WTC11 (cell line): ENCODE data around the gene AKAP13.

Experiments
- CTCF ChIP-seq: fragments of 200-600 bp; IDR thresholded peaks from 2 replicates; pipeline ENCODE4 v1.8.0; 2022; ENCODE audit warnings: antibody characterized with exemption
- ESRRA ChIP-seq: sonication (generic); formaldehyde crosslinking; IDR thresholded peaks from 2 replicates; pipeline ENCODE4 v1.8.1; 2022; ENCODE audit warnings: mild to moderate bottlenecking, missing genetic modification reagents, borderline replicate concordance
- TP53 ChIP-seq: sonication (generic); formaldehyde crosslinking; IDR thresholded peaks from 2 replicates; pipeline ENCODE4 v1.8.1; 2023; ENCODE audit warnings: mild to moderate bottlenecking, missing genetic modification reagents
- ZNF317 ChIP-seq: sonication (generic); formaldehyde crosslinking; IDR thresholded peaks from 2 replicates; pipeline ENCODE4 v1.8.1; 2023; ENCODE audit warnings: low read depth, mild to moderate bottlenecking, moderate library complexity, missing genetic modification reagents, borderline replicate concordance
- TF ChIP-seq, protein P1 (sequence below): sonication (generic); formaldehyde crosslinking; IDR thresholded peaks from 2 replicates; pipeline ENCODE4 v1.8.1; 2023; ENCODE audit warnings: mild to moderate bottlenecking, missing genetic modification reagents, borderline replicate concordance

DNA sequence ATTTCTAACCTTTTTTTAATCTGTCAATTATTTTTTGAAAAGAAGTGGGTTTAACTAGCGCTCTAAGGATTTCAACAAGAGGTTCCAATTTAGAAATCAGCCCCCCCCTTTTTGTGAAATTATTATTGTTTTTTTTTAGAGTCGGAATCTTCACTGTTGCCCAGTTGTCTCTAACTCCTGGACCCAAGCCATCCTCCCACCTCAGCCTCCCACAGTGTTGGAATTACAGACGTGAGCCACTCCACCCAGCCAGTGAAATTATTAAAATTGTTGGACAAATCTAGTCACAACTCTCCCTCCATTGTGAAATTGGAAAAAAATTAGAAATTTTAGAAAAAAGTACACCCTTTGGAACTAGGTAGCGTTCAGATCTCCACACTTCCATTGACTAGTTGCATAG is 2.5 kb downstream of the AKAP13 start:
- TF ChIP-seq ESRRA (CRISPR knock-in tag) (no peak), TP53 (CRISPR knock-in tag) (no peak), CTCF (no peak), ZNF317 (no peak)
- TF ChIP-seq, protein P1, sequence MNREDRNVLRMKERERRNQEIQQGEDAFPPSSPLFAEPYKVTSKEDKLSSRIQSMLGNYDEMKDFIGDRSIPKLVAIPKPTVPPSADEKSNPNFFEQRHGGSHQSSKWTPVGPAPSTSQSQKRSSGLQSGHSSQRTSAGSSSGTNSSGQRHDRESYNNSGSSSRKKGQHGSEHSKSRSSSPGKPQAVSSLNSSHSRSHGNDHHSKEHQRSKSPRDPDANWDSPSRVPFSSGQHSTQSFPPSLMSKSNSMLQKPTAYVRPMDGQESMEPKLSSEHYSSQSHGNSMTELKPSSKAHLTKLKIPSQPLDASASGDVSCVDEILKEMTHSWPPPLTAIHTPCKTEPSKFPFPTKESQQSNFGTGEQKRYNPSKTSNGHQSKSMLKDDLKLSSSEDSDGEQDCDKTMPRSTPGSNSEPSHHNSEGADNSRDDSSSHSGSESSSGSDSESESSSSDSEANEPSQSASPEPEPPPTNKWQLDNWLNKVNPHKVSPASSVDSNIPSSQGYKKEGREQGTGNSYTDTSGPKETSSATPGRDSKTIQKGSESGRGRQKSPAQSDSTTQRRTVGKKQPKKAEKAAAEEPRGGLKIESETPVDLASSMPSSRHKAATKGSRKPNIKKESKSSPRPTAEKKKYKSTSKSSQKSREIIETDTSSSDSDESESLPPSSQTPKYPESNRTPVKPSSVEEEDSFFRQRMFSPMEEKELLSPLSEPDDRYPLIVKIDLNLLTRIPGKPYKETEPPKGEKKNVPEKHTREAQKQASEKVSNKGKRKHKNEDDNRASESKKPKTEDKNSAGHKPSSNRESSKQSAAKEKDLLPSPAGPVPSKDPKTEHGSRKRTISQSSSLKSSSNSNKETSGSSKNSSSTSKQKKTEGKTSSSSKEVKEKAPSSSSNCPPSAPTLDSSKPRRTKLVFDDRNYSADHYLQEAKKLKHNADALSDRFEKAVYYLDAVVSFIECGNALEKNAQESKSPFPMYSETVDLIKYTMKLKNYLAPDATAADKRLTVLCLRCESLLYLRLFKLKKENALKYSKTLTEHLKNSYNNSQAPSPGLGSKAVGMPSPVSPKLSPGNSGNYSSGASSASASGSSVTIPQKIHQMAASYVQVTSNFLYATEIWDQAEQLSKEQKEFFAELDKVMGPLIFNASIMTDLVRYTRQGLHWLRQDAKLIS (CRISPR knock-in tag): no peak
